ENCODE measurements around the gene NLGN2.

NLGN2 gene

GRCh38 chr17:7382901-7383300 lies 24.7 kb upstream of the NLGN2 start:
- DNase-seq (ENCODE audit: extremely low read depth, low read depth) = no peak
- TF ChIP-seq, protein P1, sequence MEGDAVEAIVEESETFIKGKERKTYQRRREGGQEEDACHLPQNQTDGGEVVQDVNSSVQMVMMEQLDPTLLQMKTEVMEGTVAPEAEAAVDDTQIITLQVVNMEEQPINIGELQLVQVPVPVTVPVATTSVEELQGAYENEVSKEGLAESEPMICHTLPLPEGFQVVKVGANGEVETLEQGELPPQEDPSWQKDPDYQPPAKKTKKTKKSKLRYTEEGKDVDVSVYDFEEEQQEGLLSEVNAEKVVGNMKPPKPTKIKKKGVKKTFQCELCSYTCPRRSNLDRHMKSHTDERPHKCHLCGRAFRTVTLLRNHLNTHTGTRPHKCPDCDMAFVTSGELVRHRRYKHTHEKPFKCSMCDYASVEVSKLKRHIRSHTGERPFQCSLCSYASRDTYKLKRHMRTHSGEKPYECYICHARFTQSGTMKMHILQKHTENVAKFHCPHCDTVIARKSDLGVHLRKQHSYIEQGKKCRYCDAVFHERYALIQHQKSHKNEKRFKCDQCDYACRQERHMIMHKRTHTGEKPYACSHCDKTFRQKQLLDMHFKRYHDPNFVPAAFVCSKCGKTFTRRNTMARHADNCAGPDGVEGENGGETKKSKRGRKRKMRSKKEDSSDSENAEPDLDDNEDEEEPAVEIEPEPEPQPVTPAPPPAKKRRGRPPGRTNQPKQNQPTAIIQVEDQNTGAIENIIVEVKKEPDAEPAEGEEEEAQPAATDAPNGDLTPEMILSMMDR (IDR thresholded peaks at IDR 0.05; ENCODE audit: low read depth, low read length, missing control alignments) = no peak
- no peak overlapping the region for H3K4me3 ChIP-seq (replicated peaks; ENCODE audit: low read depth, low read length)

DNA sequence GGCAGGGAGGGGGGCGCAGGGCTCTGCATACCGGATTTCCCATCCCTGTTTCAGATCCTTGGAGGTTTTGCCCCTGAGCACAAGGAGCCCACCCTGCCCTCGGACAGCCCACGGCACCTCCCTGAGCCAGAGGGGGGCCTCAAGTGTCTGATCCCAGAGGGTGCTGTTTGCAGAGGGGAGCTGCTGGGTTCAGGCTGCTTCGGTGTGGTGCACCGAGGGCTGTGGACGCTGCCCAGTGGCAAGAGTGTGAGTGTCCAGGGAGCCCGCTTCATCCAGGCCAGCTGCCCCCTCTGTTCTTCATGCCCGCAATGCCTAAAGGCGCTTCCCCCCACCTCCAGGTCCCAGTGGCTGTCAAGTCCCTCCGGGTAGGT lies 24.3 kb upstream of the NLGN2 start:
- H3K4me3 ChIP-seq (replicated peaks; ENCODE audit: low read depth, low read length) = peak overlapping the region; percentile 40
- TF ChIP-seq, protein P1 (IDR thresholded peaks at IDR 0.05; ENCODE audit: low read depth, low read length, missing control alignments) = no peak
- DNase-seq (ENCODE audit: extremely low read depth, low read depth) = no peak

DNA sequence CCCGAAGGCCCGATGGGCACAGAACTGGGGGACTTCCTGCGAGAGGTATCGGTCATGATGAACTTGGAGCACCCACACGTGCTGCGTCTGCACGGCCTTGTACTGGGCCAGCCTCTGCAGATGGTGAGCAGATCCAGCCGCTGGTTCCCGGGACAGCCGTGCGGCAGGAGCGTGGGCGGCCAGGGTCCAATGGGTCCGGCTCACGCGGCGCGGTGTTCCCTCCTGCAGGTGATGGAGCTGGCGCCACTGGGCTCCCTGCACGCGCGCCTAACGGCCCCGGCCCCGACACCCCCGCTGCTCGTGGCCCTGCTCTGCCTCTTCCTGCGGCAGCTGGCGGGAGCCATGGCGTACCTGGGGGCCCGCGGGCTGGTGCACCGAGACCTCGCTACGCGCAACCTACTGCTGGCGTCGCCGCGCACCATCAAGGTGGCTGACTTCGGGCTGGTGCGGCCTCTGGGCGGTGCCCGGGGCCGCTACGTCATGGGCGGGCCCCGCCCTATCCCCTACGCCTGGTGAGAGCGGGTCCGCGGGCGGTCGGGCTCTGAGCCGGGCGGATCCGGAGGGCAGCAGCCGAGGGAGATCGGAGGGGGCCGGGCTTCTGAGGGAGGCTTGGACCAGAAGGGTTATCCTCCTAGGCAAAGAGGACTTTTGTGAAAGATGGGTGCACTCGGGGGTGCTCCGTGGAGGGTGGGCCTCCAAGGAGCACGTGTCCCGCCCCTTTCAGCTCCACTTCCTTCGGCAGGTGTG lies 23.7 kb upstream of the NLGN2 start:
- TF ChIP-seq, protein P1 (IDR thresholded peaks at IDR 0.05; ENCODE audit: low read depth, low read length, missing control alignments) = no peak
- peak overlapping the region; percentile 40 for H3K4me3 ChIP-seq (replicated peaks; ENCODE audit: low read depth, low read length)
- no peak for DNase-seq (ENCODE audit: extremely low read depth, low read depth)

GRCh38 chr17:7384489-7385081 lies 23.1 kb upstream of the NLGN2 start:
- DNase-seq (ENCODE audit: extremely low read depth, low read depth) = no peak
- H3K4me3 ChIP-seq (replicated peaks; ENCODE audit: low read depth, low read length) = peak overlapping the region; percentile 40
- TF ChIP-seq, protein P1 (IDR thresholded peaks at IDR 0.05; ENCODE audit: low read depth, low read length, missing control alignments) = no peak

- TF ChIP-seq, protein P1 (IDR thresholded peaks at IDR 0.05; ENCODE audit: low read depth, low read length, missing control alignments) = no peak
- no peak for DNase-seq (ENCODE audit: extremely low read depth, low read depth)
- H3K4me3 ChIP-seq (replicated peaks; ENCODE audit: low read depth, low read length) = no peak overlapping the region
These were observed 18.8 kb upstream of the NLGN2 start for GRCh38 chr17:7388856-7389255.

DNA sequence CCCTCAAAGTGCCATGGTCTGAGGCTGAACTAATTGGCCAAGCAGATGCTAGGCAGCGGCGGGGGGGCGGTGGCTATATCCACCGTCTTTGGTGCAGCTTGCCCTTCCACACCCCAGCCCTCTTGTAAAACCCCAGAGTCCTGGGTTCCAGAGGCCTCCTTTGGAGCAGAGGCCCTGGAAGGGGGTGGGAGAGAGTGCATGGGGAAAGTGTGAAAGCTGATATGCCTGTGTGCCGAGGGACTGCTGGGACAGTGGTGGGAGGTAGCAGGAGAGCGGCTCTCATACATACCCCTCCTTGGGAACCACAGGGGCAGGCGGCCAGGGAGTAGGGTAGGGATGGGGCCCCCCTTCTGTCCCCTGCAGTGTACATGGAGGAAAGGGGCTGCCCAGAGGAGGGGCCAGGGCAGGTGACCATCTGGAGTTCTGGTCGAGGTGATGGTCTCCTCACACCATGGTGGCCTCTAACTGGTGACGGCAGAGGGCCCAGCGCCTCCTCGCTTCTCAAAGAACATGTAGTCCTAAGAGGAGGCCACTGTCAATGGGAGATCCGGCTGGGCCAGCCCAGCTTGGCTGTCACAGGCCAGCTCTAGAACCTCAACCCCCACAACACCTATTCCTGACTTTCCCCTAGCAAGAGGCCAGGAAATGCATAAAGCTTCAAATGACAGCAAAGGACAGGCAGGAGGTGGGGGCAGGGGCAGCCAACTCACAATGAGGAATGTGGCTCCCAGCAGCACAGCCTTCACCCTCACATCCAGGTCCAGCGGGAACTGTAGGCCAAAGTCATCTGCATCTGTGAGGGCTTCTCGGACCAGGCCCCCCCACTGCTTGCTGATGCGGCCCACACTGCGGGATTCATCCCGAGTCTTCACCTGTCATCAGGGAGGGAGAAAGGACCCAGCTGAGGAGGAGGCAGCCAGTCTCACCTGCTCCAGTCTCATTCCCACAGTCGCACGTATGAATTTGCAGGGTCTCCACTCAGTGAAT lies 17.4 kb upstream of the NLGN2 start:
- TF ChIP-seq, protein P1 (IDR thresholded peaks at IDR 0.05; ENCODE audit: low read depth, low read length, missing control alignments) = no peak
- no peak overlapping the region for H3K4me3 ChIP-seq (replicated peaks; ENCODE audit: low read depth, low read length)
- no peak for DNase-seq (ENCODE audit: extremely low read depth, low read depth)
